Left lung (tissue), 10 donors: ENCODE data around the gene DYDC1. TPM values are rescaled to one million over a fixed set of nuclear protein-coding genes. Genes with fewer than 3 reads are reported as not detected.

Source experiments
- ATAC-seq: fragments of 200-7000 bp; cut with Tn5 transposase; one replicate; pipeline ENCODE4 v1.9.1; 2020; ENCODE audit warnings: moderate library complexity
- DNase-seq, 4 donors: peaks; one replicate each; pipeline ENCODE4 v3.0.0-alpha.2; 2013 to 2020
- H3K27ac ChIP-seq, 2 donors: fragments of 200-600 bp; sonication (generic) in 1 of 2; one replicate each; pipeline versions ENCODE4 v1.5.0 to v1.8.0; 2020 to 2021
- H3K27me3 ChIP-seq, 2 donors: fragments of 200-600 bp; sonication (generic) in 1 of 2; one replicate each; pipeline versions ENCODE4 v1.5.0 to v1.8.0; 2020 to 2021
- H3K36me3 ChIP-seq, 2 donors: fragments of 200-600 bp; sonication (generic) in 1 of 2; one replicate each; pipeline versions ENCODE4 v1.5.0 to v1.8.0; 2020 to 2021
- H3K4me1 ChIP-seq, 2 donors: fragments of 200-600 bp; one replicate each; pipeline ENCODE4 v1.8.0; 2021
- H3K4me3 ChIP-seq, 2 donors: fragments of 200-600 bp; sonication (generic) in 1 of 2; one replicate each; pipeline versions ENCODE4 v1.5.0 to v1.8.0; 2020 to 2021; ENCODE audit warnings: mild to moderate bottlenecking in 1 of 2
- H3K9me3 ChIP-seq, 2 donors: fragments of 200-600 bp; sonication (generic) in 1 of 2; one replicate each; pipeline versions ENCODE4 v1.5.0 to v1.8.0; 2020 to 2021
- intact Hi-C, 2 donors: fragments of 100-400 bp; cut with DNase I; formaldehyde crosslinking; loops; one replicate each; pipeline versions ENCODE4 v1.11.2 to v1.14.2; 2022
- polyA plus RNA-seq, 6 donors: library from polyadenylated mRNA; unstranded; fragments of 120-200 nt; gene quantifications; one replicate each; pipeline ENCODE4 v1.2.1, GENCODE V29; 2013; ENCODE audit not compliant: insufficient read length in 6 of 6
- total RNA-seq, 2 donors: library from RNA; stranded (reverse); fragmentation: NEBNext Ultra II Directional; extraction: Animal tissue kit (Norgen Biotek cat#: 25700); gene quantifications; one replicate each; pipeline ENCODE4 v1.2.1, GENCODE V29; 2021
- TF ChIP-seq, protein P1 (sequence below), 2 donors: fragments of 200-600 bp; sonication (generic) in 1 of 2; IDR thresholded peaks; one replicate each; pipeline versions ENCODE4 v1.5.0 to v1.8.0; 2021; ENCODE audit warnings: antibody characterized with exemption in 2 of 2
- donor health status: DM: no; HTN: yes; CAD: no.
- donor health status: DM: no; HTN: no; CAD: no.

The DYDC1 gene
- total and polyA plus RNA-seq, 8 donors: 0.22 to 1.6 (median 0.55) TPM; not detected in 1

DNA sequence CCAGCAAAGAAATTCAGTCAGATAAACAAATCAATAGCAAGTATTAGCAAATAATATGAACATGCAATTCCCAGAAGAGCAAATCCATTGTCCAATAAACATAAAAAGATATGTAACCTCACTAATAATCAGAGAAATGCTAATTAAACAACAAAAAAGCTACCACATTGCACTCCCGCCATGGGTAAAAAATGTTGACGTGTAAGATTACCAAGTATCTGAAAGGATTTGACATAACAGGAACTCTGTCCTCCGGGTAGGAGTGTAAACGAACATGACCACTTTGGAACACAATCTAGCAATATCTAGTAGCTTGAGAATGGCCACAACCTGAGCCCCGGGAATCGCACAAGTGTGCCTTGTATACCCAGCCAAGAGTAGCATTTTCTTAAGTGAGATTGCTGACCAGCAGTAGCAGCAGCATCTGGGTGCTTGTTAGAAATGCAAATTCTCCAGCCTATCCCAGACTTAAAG is 31.6 kb downstream of the DYDC1 start:
- TF ChIP-seq, protein P1, sequence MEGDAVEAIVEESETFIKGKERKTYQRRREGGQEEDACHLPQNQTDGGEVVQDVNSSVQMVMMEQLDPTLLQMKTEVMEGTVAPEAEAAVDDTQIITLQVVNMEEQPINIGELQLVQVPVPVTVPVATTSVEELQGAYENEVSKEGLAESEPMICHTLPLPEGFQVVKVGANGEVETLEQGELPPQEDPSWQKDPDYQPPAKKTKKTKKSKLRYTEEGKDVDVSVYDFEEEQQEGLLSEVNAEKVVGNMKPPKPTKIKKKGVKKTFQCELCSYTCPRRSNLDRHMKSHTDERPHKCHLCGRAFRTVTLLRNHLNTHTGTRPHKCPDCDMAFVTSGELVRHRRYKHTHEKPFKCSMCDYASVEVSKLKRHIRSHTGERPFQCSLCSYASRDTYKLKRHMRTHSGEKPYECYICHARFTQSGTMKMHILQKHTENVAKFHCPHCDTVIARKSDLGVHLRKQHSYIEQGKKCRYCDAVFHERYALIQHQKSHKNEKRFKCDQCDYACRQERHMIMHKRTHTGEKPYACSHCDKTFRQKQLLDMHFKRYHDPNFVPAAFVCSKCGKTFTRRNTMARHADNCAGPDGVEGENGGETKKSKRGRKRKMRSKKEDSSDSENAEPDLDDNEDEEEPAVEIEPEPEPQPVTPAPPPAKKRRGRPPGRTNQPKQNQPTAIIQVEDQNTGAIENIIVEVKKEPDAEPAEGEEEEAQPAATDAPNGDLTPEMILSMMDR (IDR thresholded peaks at IDR 0.05): no peak
- no peak for DNase-seq

DNA sequence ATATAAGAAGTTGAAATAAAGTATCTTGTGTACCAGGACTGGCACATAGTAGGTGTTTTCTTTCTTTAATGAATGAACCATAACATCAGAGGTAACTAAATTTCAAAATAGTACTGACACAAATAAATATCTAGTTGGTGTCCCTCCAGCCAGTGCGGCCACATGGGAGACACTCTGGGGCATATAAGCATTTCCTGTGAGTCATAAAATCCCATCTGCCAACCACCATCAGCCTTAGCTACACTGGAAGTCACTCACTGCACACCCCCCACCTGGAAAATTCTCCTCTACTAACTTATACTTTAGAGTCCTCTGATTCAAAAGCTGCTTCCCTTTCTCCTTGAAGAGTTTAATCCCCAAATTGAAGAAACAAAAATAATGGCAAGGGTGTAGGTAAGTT is 32.5 kb downstream of the DYDC1 start:
- Histone ChIP-seq H3K9me3 (no peaks in the 10 kb centered on the region), H3K27me3 (peaks cover 0 to 8% of the 10 kb centered on the region in 2 donors), H3K4me1 (no peaks in the 10 kb centered on the region), H3K36me3 (no peaks in the 10 kb centered on the region), H3K4me3 (no peak overlapping the region), H3K27ac (no peak overlapping the region)
- ATAC-seq: no peak
- TF ChIP-seq, protein P1 (IDR thresholded peaks at IDR 0.05): no peak
- intact Hi-C loops: no loop called here
- DNase-seq: no peak

More for the DNA sequence above, 31.6 kb downstream of the DYDC1 start:
- H3K9me3 ChIP-seq: no peaks in the 10 kb centered on the region
- no peak overlapping the region for H3K27ac ChIP-seq
- no peak for ATAC-seq
- H3K36me3 ChIP-seq: no peaks in the 10 kb centered on the region
- no peak overlapping the region for H3K4me3 ChIP-seq
- no peaks in the 10 kb centered on the region for H3K4me1 ChIP-seq
- intact Hi-C loops: no loop called here
- H3K27me3 ChIP-seq: peaks cover 0 to 12% of the 10 kb centered on the region in 2 donors

DNA sequence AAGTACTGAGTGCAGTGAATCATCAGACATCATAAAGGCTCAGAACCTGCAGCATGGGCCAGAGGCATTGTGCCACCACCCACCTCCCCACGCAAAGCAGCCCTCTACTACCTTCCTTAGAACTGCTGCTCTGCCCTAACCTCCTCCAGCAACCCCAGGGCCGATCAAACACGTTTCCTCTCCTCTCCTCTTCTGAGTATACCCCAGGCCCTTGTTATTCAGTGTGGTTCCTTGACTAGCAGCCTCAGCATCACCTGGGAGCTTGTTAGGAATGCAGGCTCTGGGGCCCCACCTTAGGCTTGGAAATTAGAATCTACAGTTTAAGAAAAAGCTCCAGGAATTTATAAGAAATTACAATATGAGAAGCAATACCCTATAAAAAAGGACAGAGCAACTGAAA is 33.2 kb downstream of the DYDC1 start:
- no peak for ATAC-seq
- Histone ChIP-seq H3K36me3 (no peaks in the 10 kb centered on the region), H3K27me3 (peaks cover 0 to 4% of the 10 kb centered on the region in 2 donors), H3K4me1 (no peaks in the 10 kb centered on the region), H3K27ac (no peak overlapping the region), H3K4me3 (no peak overlapping the region), H3K9me3 (no peaks in the 10 kb centered on the region)
- TF ChIP-seq, protein P1 (IDR thresholded peaks at IDR 0.05): no peak
- DNase-seq: no peak
- intact Hi-C loops: no loop called here

DNA sequence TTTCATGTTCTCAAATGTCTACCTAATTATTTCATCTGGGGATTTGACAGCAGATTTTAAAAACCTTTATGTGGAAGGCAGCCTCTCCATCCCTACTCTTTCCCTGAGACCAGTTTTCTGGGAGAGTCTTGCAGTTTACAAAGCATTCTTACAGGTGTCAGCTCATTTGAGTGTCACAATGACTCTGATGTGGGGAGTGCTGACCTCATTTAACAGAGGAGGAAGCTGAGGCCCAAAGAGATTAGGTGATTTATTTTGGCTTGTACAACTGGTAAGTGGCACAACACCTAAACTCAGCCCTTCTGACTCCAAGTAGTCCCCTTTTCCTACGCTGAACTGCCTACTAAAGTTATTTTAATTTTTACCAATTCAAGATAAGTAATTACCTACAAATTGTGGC is 33.8 kb downstream of the DYDC1 start:
- intact Hi-C loops: no loop called here

DNA sequence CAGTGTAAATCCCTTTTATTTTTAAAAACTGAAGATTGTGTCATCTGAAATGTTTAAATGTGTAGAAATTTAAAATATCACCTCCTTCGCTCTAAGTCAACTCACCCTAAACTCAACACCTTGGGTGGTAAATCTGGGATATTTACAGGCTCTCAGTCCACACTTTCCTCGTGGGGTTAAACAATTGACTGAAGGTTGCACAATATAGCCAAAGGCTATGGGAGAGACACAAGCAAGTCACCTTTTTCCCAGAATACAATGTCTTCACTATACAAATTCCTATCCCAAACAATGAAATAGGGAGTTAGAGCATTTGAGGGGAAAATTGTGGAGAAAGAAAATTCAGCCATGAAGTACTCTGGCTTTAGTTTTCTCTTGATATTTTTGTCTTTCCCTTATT is 34.4 kb downstream of the DYDC1 start:
- intact Hi-C loops: no loop called here

More for the DNA sequence above, 33.8 kb downstream of the DYDC1 start:
- H3K9me3 ChIP-seq: no peaks in the 10 kb centered on the region
- no peak overlapping the region for H3K4me3 ChIP-seq
- no peak overlapping the region for H3K27ac ChIP-seq
- DNase-seq (no peak), ATAC-seq (no peak)
- H3K36me3 ChIP-seq: no peaks in the 10 kb centered on the region
- no peaks in the 10 kb centered on the region for H3K4me1 ChIP-seq
- peaks cover 0 to 4% of the 10 kb centered on the region in 2 donors for H3K27me3 ChIP-seq
- TF ChIP-seq, protein P1 (IDR thresholded peaks at IDR 0.05): no peak

More for the DNA sequence above, 34.4 kb downstream of the DYDC1 start:
- H3K4me3 ChIP-seq: no peak overlapping the region
- H3K27me3 ChIP-seq: peaks cover 0 to 4% of the 10 kb centered on the region in 2 donors
- ATAC-seq (no peak), DNase-seq (no peak)
- TF ChIP-seq, protein P1 (IDR thresholded peaks at IDR 0.05): no peak
- no peaks in the 10 kb centered on the region for H3K4me1 ChIP-seq
- no peak overlapping the region for H3K27ac ChIP-seq
- no peaks in the 10 kb centered on the region for H3K36me3 ChIP-seq
- no peaks in the 10 kb centered on the region for H3K9me3 ChIP-seq
